ENCODE results near the gene AFAP1.

DNA sequence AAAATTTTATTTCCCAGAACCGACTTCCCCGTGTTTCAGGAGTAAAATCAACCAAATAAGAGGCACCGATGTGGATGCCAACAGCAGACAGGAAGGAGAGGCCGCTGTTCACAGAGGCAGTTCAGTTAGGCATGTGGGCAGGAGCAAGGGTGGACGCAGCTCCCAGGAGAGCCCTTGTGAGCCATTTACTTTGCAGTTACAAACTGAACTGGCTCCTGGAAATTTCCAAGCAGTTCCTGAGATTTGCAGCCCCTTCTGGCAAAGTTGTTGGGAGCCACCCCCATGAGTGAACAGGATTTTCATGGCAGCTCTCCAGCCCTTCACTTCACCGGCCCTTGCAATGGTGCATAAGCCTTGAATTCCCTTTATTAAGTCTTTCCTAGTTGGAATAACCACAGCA is 189.1 kb downstream of the AFAP1 start:
- TF ChIP-seq, protein P1, sequence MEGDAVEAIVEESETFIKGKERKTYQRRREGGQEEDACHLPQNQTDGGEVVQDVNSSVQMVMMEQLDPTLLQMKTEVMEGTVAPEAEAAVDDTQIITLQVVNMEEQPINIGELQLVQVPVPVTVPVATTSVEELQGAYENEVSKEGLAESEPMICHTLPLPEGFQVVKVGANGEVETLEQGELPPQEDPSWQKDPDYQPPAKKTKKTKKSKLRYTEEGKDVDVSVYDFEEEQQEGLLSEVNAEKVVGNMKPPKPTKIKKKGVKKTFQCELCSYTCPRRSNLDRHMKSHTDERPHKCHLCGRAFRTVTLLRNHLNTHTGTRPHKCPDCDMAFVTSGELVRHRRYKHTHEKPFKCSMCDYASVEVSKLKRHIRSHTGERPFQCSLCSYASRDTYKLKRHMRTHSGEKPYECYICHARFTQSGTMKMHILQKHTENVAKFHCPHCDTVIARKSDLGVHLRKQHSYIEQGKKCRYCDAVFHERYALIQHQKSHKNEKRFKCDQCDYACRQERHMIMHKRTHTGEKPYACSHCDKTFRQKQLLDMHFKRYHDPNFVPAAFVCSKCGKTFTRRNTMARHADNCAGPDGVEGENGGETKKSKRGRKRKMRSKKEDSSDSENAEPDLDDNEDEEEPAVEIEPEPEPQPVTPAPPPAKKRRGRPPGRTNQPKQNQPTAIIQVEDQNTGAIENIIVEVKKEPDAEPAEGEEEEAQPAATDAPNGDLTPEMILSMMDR (conservative IDR thresholded peaks at IDR 0.05; ENCODE audit: low read length): no peak
- TF ChIP-seq EZH2phosphoT487 (IDR thresholded peaks at IDR 0.05; ENCODE audit: borderline replicate concordance): no peak

Data from Loucy (cell line).